ENCODE data around the gene SDF2. TPM values are rescaled to one million over a fixed set of nuclear protein-coding genes. Genes with fewer than 3 reads are reported as not detected.
A peak's percentile ranks its signal among the peaks of the same experiment; 100 is the strongest.

Gene SDF2
- total and polyA plus RNA-seq, 9 of the 15 experiments (the other 6 are each of a cell fraction or from before 2014, with no cell fraction given): 41.2 to 132 (median 65.6) TPM

GRCh38 chr17:28644787-28645575 is 16.7 kb downstream of the SDF2 start, which contains the start of gene BLTP2:
BLTP2 (minus strand) TSS chr17:28645158; CDS start chr17:28645056, 102 bp downstream.
- intact Hi-C loops (cut with micrococcal nuclease) (loop anchor here (5.0 to 10.0 kb wide), 4 partner anchors 32 to 252 kb away; partner anchors contain the start of genes FAM222B, FLOT2 and TRAF4), in situ Hi-C loops (cut with MboI) (no loop called here)
- Histone ChIP-seq H3K79me2 (ENCODE audit: control insufficient read depth, insufficient read depth, low read length) (peaks cover 41% of the 10 kb centered on the region), H3K27ac (ENCODE audit: extremely low read depth, low read depth, low read length) (peak within 1 kb of the TSS; percentile 85), H3K27me3 (ENCODE audit: control insufficient read depth in 2 of 2, insufficient read depth in 2 of 2, low read length in 2 of 2) (no peaks in the 10 kb centered on the region), H3K9ac (ENCODE audit: insufficient read depth in 1 of 2, low read depth in 2 of 2, low read length in 2 of 2) (peak within 1 kb of the TSS; percentile 87 to 95), H4K20me1 (replicated peaks; ENCODE audit: control insufficient read depth, insufficient read depth, low read length) (peaks cover 5% of the 10 kb centered on the region; the same call in 1 of the 2 replicates), H3K9me1 (ENCODE audit: control insufficient read depth, insufficient read depth, low read length) (no peaks in the 10 kb centered on the region), H3K4me1 (replicated peaks in 1 of 2; ENCODE audit: control insufficient read depth in 2 of 2, insufficient read depth in 2 of 2, low read length in 2 of 2) (peaks cover 16 to 23% of the 10 kb centered on the region in 2 experiments), H3K36me3 (ENCODE audit: control insufficient read depth, insufficient read depth, low read length) (peaks cover 52% of the 10 kb centered on the region), H3K9me3 (replicated peaks; ENCODE audit: control insufficient read depth, insufficient read depth, low read depth, low read length) (no peaks in the 10 kb centered on the region), H3K4me3 (peak within 1 kb of the TSS; percentile 83), H3K4me2 (ENCODE audit: insufficient read depth, low read length) (peak within 1 kb of the TSS; percentile 86), H2AFZ (ENCODE audit: low read depth, low read length) (peak within 1 kb of the TSS; percentile 92)
- WGBS (ENCODE audit: insufficient coverage, low coverage, missing lambda C conversion rate): 1% methylated on average over 57 of the region's 89 CpGs
- BruUV-seq (replicated peaks): no TSS peak
- ChIA-PET CTCF (ENCODE audit: low intra/inter-chr PET ratio) (interaction anchor here (0.5 to 1.4 kb wide), 2 partner anchors 75 to 181 kb away, joined by 3 to 5 read pairs; partner anchors contain the start of gene RPL23A), POLR2A (interaction anchor here (0.5 to 3.7 kb wide), 30 partner anchors 8 to 703 kb away, joined by 3 to 54 read pairs (median 4); partner anchors contain the start of genes FLOT2, NEK8, PROCA1 and RPL23A)
- ATAC-seq (peak; percentile 97), FAIRE-seq (peak; percentile 77), DNase-seq (ENCODE audit: extremely low read depth in 1 of 4, low spot score in 3 of 4) (peak; percentile 98 to 99 (median 99))
- TF ChIP-seq HMG20A (CRISPR knock-in tag; conservative IDR thresholded peaks at IDR 0.05): no peak
- peak; percentile 88 for TF ChIP-seq GABPB1 (CRISPR knock-in tag; IDR thresholded peaks at IDR 0.05)
- TF ChIP-seq SMARCA4 (IDR thresholded peaks at IDR 0.05): no peak; the same call in 1 of the 2 replicates
- no peak for TF ChIP-seq PKNOX1 (IDR thresholded peaks at IDR 0.05)
- TF ChIP-seq MTF1 (CRISPR knock-in tag; IDR thresholded peaks at IDR 0.05; ENCODE audit: borderline replicate concordance): no peak
- TF ChIP-seq EP300 (IDR thresholded peaks at IDR 0.05; ENCODE audit: low read length): no peak
- no peak for TF ChIP-seq ARID3A (IDR thresholded peaks at IDR 0.05; ENCODE audit: borderline replicate concordance, low read depth, low read length)
- TF ChIP-seq RBM34 (IDR thresholded peaks at IDR 0.05; ENCODE audit: borderline replicate concordance, insufficient read depth, low read length): 0 out of 2 replicates have a peak, but pooled peaks have one; percentile 85
- no peak for TF ChIP-seq ZNF12 (CRISPR knock-in tag; IDR thresholded peaks at IDR 0.05)
- TF ChIP-seq ZNF212 (CRISPR knock-in tag; IDR thresholded peaks at IDR 0.05): no peak
- TF ChIP-seq TCF15 (CRISPR knock-in tag; IDR thresholded peaks at IDR 0.05): no peak
- 0 out of 2 replicates have a peak, but pooled peaks have one; percentile 28 for TF ChIP-seq DMBX1 (CRISPR knock-in tag; IDR thresholded peaks at IDR 0.05; ENCODE audit: borderline replicate concordance)
- TF ChIP-seq ESRRA (IDR thresholded peaks at IDR 0.05; ENCODE audit: borderline replicate concordance, low read depth): peak; percentile 81
- TF ChIP-seq, protein P1, sequence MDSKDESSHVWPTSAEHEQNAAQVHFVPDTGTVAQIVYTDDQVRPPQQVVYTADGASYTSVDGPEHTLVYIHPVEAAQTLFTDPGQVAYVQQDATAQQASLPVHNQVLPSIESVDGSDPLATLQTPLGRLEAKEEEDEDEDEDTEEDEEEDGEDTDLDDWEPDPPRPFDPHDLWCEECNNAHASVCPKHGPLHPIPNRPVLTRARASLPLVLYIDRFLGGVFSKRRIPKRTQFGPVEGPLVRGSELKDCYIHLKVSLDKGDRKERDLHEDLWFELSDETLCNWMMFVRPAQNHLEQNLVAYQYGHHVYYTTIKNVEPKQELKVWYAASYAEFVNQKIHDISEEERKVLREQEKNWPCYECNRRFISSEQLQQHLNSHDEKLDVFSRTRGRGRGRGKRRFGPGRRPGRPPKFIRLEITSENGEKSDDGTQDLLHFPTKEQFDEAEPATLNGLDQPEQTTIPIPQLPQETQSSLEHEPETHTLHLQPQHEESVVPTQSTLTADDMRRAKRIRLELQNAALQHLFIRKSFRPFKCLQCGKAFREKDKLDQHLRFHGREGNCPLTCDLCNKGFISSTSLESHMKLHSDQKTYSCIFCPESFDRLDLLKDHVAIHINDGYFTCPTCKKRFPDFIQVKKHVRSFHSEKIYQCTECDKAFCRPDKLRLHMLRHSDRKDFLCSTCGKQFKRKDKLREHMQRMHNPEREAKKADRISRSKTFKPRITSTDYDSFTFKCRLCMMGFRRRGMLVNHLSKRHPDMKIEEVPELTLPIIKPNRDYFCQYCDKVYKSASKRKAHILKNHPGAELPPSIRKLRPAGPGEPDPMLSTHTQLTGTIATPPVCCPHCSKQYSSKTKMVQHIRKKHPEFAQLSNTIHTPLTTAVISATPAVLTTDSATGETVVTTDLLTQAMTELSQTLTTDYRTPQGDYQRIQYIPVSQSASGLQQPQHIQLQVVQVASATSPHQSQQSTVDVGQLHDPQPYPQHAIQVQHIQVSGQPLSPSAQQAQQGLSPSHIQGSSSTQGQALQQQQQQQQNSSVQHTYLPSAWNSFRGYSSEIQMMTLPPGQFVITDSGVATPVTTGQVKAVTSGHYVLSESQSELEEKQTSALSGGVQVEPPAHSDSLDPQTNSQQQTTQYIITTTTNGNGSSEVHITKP (IDR thresholded peaks at IDR 0.05; ENCODE audit: partially characterized antibody): peak; percentile 96
